HCT116 (cell line): Measurements from ENCODE around the gene SMG5. TPM values are rescaled to one million over a fixed set of nuclear protein-coding genes. Genes with fewer than 3 reads are reported as not detected.

Experiments
- ATAC-seq: fragments of 200-7000 bp; cut with Tn5 transposase; 2 replicates; pipeline ENCODE4 v1.9.1; 2020; ENCODE audit warnings: mild to moderate bottlenecking, moderate library complexity
- BruUV-seq: library from RNA; stranded (reverse); fragments of 400-500 nt; replicated peaks from 2 replicates; lab custom pipeline; 2021; lab: Mats Ljungman, UMichigan
- CTCF ChIA-PET: fragments of 300-600 bp; sonication (Branson Sonifier 250); formaldehyde crosslinking; loops from one replicate; lab custom pipeline; 2021; ENCODE audit warnings: antibody characterized with exemption; lab: Charles Lee
- POLR2A ChIA-PET: fragments of 300-600, 350-600 bp; sonication (Branson Sonifier 250); formaldehyde crosslinking; loops from one replicate; lab custom pipeline; 2021; ENCODE audit warnings: antibody characterized with exemption; lab: Charles Lee
- RAD21 ChIA-PET, 2 experiments: fragments of 300-600 bp; sonication (Branson Sonifier 250); formaldehyde crosslinking; loops; one replicate each; lab custom pipeline; 2023; ENCODE audit warnings: low total read pairs in 2 of 2; ENCODE audit not compliant: uncharacterized antibody in 2 of 2, unreplicated experiment in 2 of 2, low non-redundant PET in 1 of 2; lab: Charles Lee
- DNase-seq: peaks from one replicate; pipeline ENCODE4 v3.0.0-alpha.2; 2010; ENCODE audit warnings: low read depth, low spot score
- H2AFZ ChIP-seq: fragments of 200-600 bp; shearing (Covaris generic), sonication (generic); 2 replicates; pipeline ENCODE4 v1.6.1; 2017; ENCODE audit warnings: low read depth, mixed run types, mixed read lengths, antibody characterized with exemption, low read length; ENCODE audit not compliant: poor library complexity, severe bottlenecking
- H3K27ac ChIP-seq: 2 replicates; pipeline ENCODE4 v1.5.1; 2012; ENCODE audit warnings: low read depth, low read length
- H3K27me3 ChIP-seq: fragments of 200-600 bp; sonication (generic); 2 replicates; pipeline ENCODE4 v1.6.1; 2016; ENCODE audit warnings: mixed run types, low read length, mixed read lengths; ENCODE audit not compliant: insufficient read depth
- H3K36me3 ChIP-seq, 2 experiments: fragments of 200-500 bp in 1 of 2; fragments of 200-600 bp in 1 of 2; sonication (Bioruptor generic) in 1 of 2; sonication (generic) in 1 of 2; 2 replicates each; pipeline versions ENCODE4 v1.5.1 to v1.6.1; 2014 to 2016; ENCODE audit warnings: low read length in 2 of 2, inconsistent platforms in 1 of 2, mixed read lengths in 1 of 2, mixed run types in 1 of 2; ENCODE audit not compliant: insufficient read depth in 2 of 2, control insufficient read depth in 1 of 2
- H3K4me1 ChIP-seq, 2 experiments: fragments of 200-600 bp in 1 of 2; sonication (generic) in 1 of 2; 2 replicates each; pipeline versions ENCODE4 v1.5.1 to v1.6.1; 2012 to 2017; ENCODE audit warnings: low read length in 2 of 2, inconsistent platforms in 1 of 2, mild to moderate bottlenecking in 1 of 2, mixed read lengths in 1 of 2, mixed run types in 1 of 2, moderate library complexity in 1 of 2; ENCODE audit not compliant: insufficient read depth in 2 of 2, control insufficient read depth in 1 of 2
- H3K4me2 ChIP-seq: fragments of 200-600 bp; sonication (generic); 2 replicates; pipeline ENCODE4 v1.6.1; 2017; ENCODE audit warnings: mixed run types, low read length, mixed read lengths
- H3K4me3 ChIP-seq, 2 experiments: fragments of 200-600 bp in 1 of 2; sonication (generic) in 1 of 2; replicated peaks in 1 of 2; 2 replicates each; pipeline ENCODE4 v1.5.1; 2011 to 2016; ENCODE audit warnings: low read length in 2 of 2, control low read depth in 1 of 2, low read depth in 1 of 2, mild to moderate bottlenecking in 1 of 2, mixed read lengths in 1 of 2, mixed run types in 1 of 2
- H3K79me2 ChIP-seq: fragments of 200-600 bp; sonication (generic); 2 replicates; pipeline ENCODE4 v1.6.1; 2017; ENCODE audit warnings: mild to moderate bottlenecking, mixed run types, low read length, moderate library complexity, mixed read lengths; ENCODE audit not compliant: insufficient read depth
- H3K9ac ChIP-seq: fragments of 200-600 bp; sonication (generic); 2 replicates; pipeline ENCODE4 v1.6.1; 2016; ENCODE audit warnings: low read length, mixed read lengths
- H3K9me2 ChIP-seq: fragments of 200-600 bp; sonication (generic), shearing (Covaris generic); 2 replicates; pipeline ENCODE4 v1.6.1; 2017; ENCODE audit warnings: mixed run types, mild to moderate bottlenecking, moderate library complexity; ENCODE audit not compliant: insufficient read depth
- H3K9me3 ChIP-seq, 2 experiments: fragments of 200-500 bp in 1 of 2; fragments of 200-600 bp in 1 of 2; sonication (Bioruptor generic) in 1 of 2; sonication (generic) in 1 of 2; 2 replicates each; pipeline ENCODE4 v1.6.1; 2014 to 2017; ENCODE audit warnings: low read length in 2 of 2, mixed read lengths in 2 of 2, inconsistent platforms in 1 of 2, low read depth in 1 of 2, mild to moderate bottlenecking in 1 of 2, mixed run types in 1 of 2, moderate library complexity in 1 of 2; ENCODE audit not compliant: control insufficient read depth in 1 of 2, insufficient read depth in 1 of 2
- H4K20me1 ChIP-seq: fragments of 200-600 bp; sonication (generic), shearing (Covaris generic); 2 replicates; pipeline ENCODE4 v1.6.1; 2017; ENCODE audit warnings: mixed run types, mild to moderate bottlenecking, moderate library complexity; ENCODE audit not compliant: insufficient read depth
- ATF3 ChIP-seq: IDR thresholded peaks from 2 replicates; pipeline ENCODE4 v1.6.1; 2012
- CTCF ChIP-seq, 3 experiments: fragments of 200-600 bp in 1 of 3; sonication (generic) in 1 of 3; IDR thresholded peaks in 2 of 3; conservative IDR thresholded peaks in 1 of 3; 2 replicates each; pipeline ENCODE4 v1.5.1; 2012 to 2017; ENCODE audit warnings: low read depth in 2 of 3, low read length in 2 of 3, antibody characterized with exemption in 1 of 3, borderline replicate concordance in 1 of 3, control low read depth in 1 of 3, mild to moderate bottlenecking in 1 of 3, mixed read lengths in 1 of 3, mixed run types in 1 of 3, moderate library complexity in 1 of 3; ENCODE audit not compliant: insufficient read depth in 1 of 3
- EGR1 ChIP-seq: IDR thresholded peaks from 2 replicates; pipeline ENCODE4 v1.6.1; 2012; ENCODE audit warnings: low read depth
- ELF1 ChIP-seq: IDR thresholded peaks from 2 replicates; pipeline ENCODE4 v1.6.1; 2012; ENCODE audit warnings: low read depth, borderline replicate concordance
- EZH2 ChIP-seq: fragments of 200-600 bp; sonication (generic); IDR thresholded peaks from 2 replicates; pipeline ENCODE4 v1.6.1; 2017; ENCODE audit warnings: antibody characterized with exemption, mixed run types
- FOSL1 ChIP-seq: IDR thresholded peaks from 2 replicates; pipeline ENCODE4 v1.6.1; 2012; ENCODE audit warnings: low read depth
- JUND ChIP-seq: IDR thresholded peaks from 2 replicates; pipeline ENCODE4 v1.6.1; 2012
- POLR2A ChIP-seq: IDR thresholded peaks from 2 replicates; pipeline ENCODE4 v1.7.0; 2011; ENCODE audit warnings: borderline replicate concordance; ENCODE audit not compliant: insufficient read depth, insufficient read length; ENCODE audit errors: extremely low read depth
- POLR2AphosphoS5 ChIP-seq: IDR thresholded peaks from 2 replicates; pipeline ENCODE4 v1.6.1; 2011; ENCODE audit warnings: mild to moderate bottlenecking, low read depth, low read length, moderate library complexity
- SRF ChIP-seq: IDR thresholded peaks from 2 replicates; pipeline ENCODE4 v1.6.1; 2012; ENCODE audit warnings: low read depth
- ZBTB33 ChIP-seq: IDR thresholded peaks from 2 replicates; pipeline ENCODE4 v1.6.1; 2011; ENCODE audit warnings: mild to moderate bottlenecking, low read length, moderate library complexity; ENCODE audit not compliant: insufficient replicate concordance; ENCODE audit errors: extremely low read depth
- ZFX ChIP-seq: fragments of 450-650 bp; IDR thresholded peaks from 2 replicates; pipeline ENCODE4 v1.6.1; 2017
- ZNF274 ChIP-seq: fragments of 200-500 bp; sonication (Bioruptor generic); IDR thresholded peaks from 2 replicates; pipeline ENCODE4 v1.6.1; 2014; ENCODE audit warnings: mild to moderate bottlenecking, low read depth, low read length, inconsistent platforms
- intact Hi-C: fragments of 100-400 bp; cut with micrococcal nuclease; formaldehyde crosslinking; loops from 2 replicates; pipeline ENCODE4 v1.10.0; 2022
- total RNA-seq: library from RNA; stranded (reverse); gene quantifications from one replicate; pipeline ENCODE4 v1.2.1, GENCODE V29; 2021; ENCODE audit not compliant: unreplicated experiment

The SMG5 gene
- total RNA-seq, 1 experiment from 2014 or later: 75.2 TPM

- Histone ChIP-seq H2AFZ (no peak overlapping the region), H3K79me2 (no peaks in the 10 kb centered on the region), H3K27me3 (no peaks in the 10 kb centered on the region), H3K4me3 (no peak overlapping the region), H3K9ac (no peak overlapping the region), H3K36me3 (peaks cover 36 to 49% of the 10 kb centered on the region in 2 experiments), H3K4me1 (peaks cover 8 to 19% of the 10 kb centered on the region in 2 experiments), H3K4me2 (no peak overlapping the region), H4K20me1 (peaks cover 3% of the 10 kb centered on the region; the same call in 1 of the 2 replicates), H3K9me3 (no peaks in the 10 kb centered on the region), H3K27ac (no peak overlapping the region), H3K9me2 (no peaks in the 10 kb centered on the region)
- POLR2A ChIA-PET: no interaction called here
- RAD21 ChIA-PET: no interaction called here
- DNase-seq (no peak), ATAC-seq (no peak)
- no TSS peak for BruUV-seq
- CTCF ChIA-PET: no interaction called here
- TF ChIP-seq ZBTB33 (no peak), JUND (no peak), EZH2 (no peak), ATF3 (no peak), SRF (no peak), EGR1 (no peak), POLR2A (no peak), FOSL1 (no peak), CTCF (IDR thresholded peaks at IDR 0.05 in 2 of 3, conservative IDR thresholded peaks at IDR 0.05 in 1 of 3; ENCODE audit: borderline replicate concordance in 1 of 3, insufficient read depth in 1 of 3, low read depth in 2 of 3, low read length in 2 of 3) (no peak), ELF1 (no peak), ZNF274 (no peak), ZFX (no peak), POLR2AphosphoS5 (no peak)
- intact Hi-C loops: no loop called here
These were observed 33.0 kb downstream of the SMG5 start for GRCh38 chr1:156249593-156249992.
